Measurements from ENCODE around the gene RAB34.

GRCh38 chr17:28737770-28738679 lies 20.4 kb upstream of the RAB34 start:
- no peak for TF ChIP-seq CTCF (IDR thresholded peaks at IDR 0.05; ENCODE audit: poor library complexity)
- TF ChIP-seq EZH2 (IDR thresholded peaks at IDR 0.05; ENCODE audit: borderline replicate concordance): no peak
